OCI-LY1 (cell line): ENCODE data around the gene MPST.
A peak's percentile ranks its signal among the peaks of the same experiment; 100 is the strongest.

Source experiments
- H2AFZ ChIP-seq: fragments of 200-600 bp; sonication (generic), shearing (Covaris generic); 2 replicates; pipeline ENCODE4 v1.6.0; 2014; ENCODE audit warnings: antibody characterized with exemption, mild to moderate bottlenecking, low read length
- H3F3A ChIP-seq: fragments of 200-600 bp; sonication (generic), shearing (Covaris generic); 2 replicates; pipeline ENCODE4 v1.6.0; 2014; ENCODE audit warnings: mild to moderate bottlenecking, antibody characterized with exemption, low read length, moderate library complexity; ENCODE audit not compliant: insufficient read depth
- H3K27ac ChIP-seq: fragments of 200-600 bp; sonication (generic); 2 replicates; pipeline ENCODE4 v1.5.1; 2014; ENCODE audit warnings: low read length, mixed run types, mild to moderate bottlenecking, low read depth; ENCODE audit not compliant: poor library complexity, severe bottlenecking
- H3K27me3 ChIP-seq: fragments of 200-600 bp; sonication (generic); 2 replicates; pipeline ENCODE4 v1.6.0; 2014; ENCODE audit warnings: antibody characterized with exemption, mild to moderate bottlenecking, low read length, moderate library complexity; ENCODE audit not compliant: insufficient read depth
- H3K36me3 ChIP-seq: fragments of 200-600 bp; sonication (generic); 2 replicates; pipeline ENCODE4 v1.6.1; 2014; ENCODE audit warnings: mild to moderate bottlenecking, antibody characterized with exemption, low read length, moderate library complexity, mixed read lengths; ENCODE audit not compliant: insufficient read depth
- H3K4me1 ChIP-seq: fragments of 200-600 bp; sonication (generic); 2 replicates; pipeline ENCODE4 v1.5.1; 2014; ENCODE audit warnings: mild to moderate bottlenecking, low read length, moderate library complexity; ENCODE audit not compliant: insufficient read depth, severe bottlenecking
- H3K4me2 ChIP-seq: fragments of 200-600 bp; sonication (generic), shearing (Covaris generic); 2 replicates; pipeline ENCODE4 v1.6.1; 2014; ENCODE audit warnings: low read length
- H3K4me3 ChIP-seq: fragments of 200-600 bp; sonication (generic); 2 replicates; pipeline ENCODE4 v1.5.1; 2014; ENCODE audit warnings: low read length, low read depth, mild to moderate bottlenecking, mixed read lengths; ENCODE audit not compliant: poor library complexity, severe bottlenecking
- H3K79me2 ChIP-seq: fragments of 200-600 bp; shearing (Covaris generic); 2 replicates; pipeline ENCODE4 v1.6.1; 2016; ENCODE audit warnings: mixed run types, low read length, mixed read lengths; ENCODE audit not compliant: insufficient read depth
- H3K9ac ChIP-seq: fragments of 200-600 bp; sonication (generic), shearing (Covaris generic); 2 replicates; pipeline ENCODE4 v1.6.1; 2014; ENCODE audit warnings: mild to moderate bottlenecking, low read length, mixed read lengths
- H3K9me2 ChIP-seq: fragments of 200-600 bp; sonication (generic), shearing (Covaris generic); 2 replicates; pipeline ENCODE4 v1.6.1; 2014; ENCODE audit warnings: low read depth, mild to moderate bottlenecking, low read length, mixed read lengths
- H3K9me3 ChIP-seq: fragments of 200-600 bp; shearing (Covaris generic); 2 replicates; pipeline ENCODE4 v1.6.1; 2014; ENCODE audit warnings: low read length, mixed read lengths
- H4K20me1 ChIP-seq: fragments of 200-600 bp; sonication (generic), shearing (Covaris generic); 2 replicates; pipeline ENCODE4 v1.6.0; 2016; ENCODE audit warnings: mild to moderate bottlenecking, low read length; ENCODE audit not compliant: insufficient read depth
- EZH2 ChIP-seq: fragments of 200-600 bp; sonication (generic), shearing (Covaris generic); IDR thresholded peaks from 2 replicates; pipeline ENCODE4 v1.8.0; 2017; ENCODE audit warnings: borderline replicate concordance, mixed run types, mild to moderate bottlenecking, antibody characterized with exemption, low read length, moderate library complexity, mixed read lengths
- TF ChIP-seq, protein P1 (sequence below): fragments of 200-600 bp; sonication (generic), shearing (Covaris generic); IDR thresholded peaks from 2 replicates; pipeline ENCODE4 v1.5.1; 2017; ENCODE audit warnings: mild to moderate bottlenecking, antibody characterized with exemption, low read length, moderate library complexity, mixed read lengths

MPST gene

DNA sequence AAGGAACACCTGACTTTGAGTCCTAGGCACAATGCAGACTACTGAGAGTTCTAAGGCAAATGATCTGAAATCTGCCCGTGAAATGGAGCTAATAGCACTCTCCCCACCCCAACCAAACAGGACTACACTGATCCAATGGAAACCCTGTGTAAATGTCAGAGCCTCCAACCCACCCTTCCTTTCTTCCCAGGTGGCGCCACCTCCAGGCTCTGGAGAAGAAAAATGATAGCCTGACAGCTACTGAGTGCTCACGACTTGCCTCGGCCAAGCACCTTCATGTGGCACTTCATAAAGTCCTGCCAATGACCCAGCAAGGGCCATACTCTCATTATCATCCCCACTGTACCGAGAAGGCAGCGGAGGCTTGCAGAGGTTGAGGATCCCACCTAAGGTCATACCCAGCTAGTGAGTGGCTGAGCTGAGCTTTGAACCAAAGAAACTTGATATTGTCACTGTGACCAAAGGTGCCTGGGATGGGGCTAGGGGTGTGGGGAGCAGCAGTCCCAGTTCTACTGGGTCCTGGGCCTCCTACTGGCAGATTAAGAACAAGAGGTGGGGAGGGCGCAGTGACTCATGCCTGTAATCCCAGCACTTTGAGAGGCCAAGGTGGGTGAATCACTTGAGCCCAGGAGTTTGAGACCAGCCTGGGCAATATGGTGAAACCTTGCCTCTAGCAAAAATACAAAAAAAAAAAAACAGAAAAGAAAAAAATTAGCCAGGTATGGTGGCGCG, 20.8 kb upstream of the MPST start:
- Histone ChIP-seq H3K27ac (no peak overlapping the region), H3K9me2 (no peaks in the 10 kb centered on the region), H3K79me2 (no peaks in the 10 kb centered on the region), H2AFZ (no peak overlapping the region), H3K4me3 (no peak overlapping the region), H3K27me3 (0 out of 2 replicates have a peak, but pooled peaks cover 3% of the 10 kb centered on the region), H3F3A (no peaks in the 10 kb centered on the region), H3K4me2 (no peak overlapping the region), H3K36me3 (no peaks in the 10 kb centered on the region; the same call in 1 of the 2 replicates), H3K4me1 (no peaks in the 10 kb centered on the region), H3K9ac (no peak overlapping the region), H3K9me3 (no peaks in the 10 kb centered on the region), H4K20me1 (no peaks in the 10 kb centered on the region)
- no peak for TF ChIP-seq EZH2
- TF ChIP-seq, protein P1, sequence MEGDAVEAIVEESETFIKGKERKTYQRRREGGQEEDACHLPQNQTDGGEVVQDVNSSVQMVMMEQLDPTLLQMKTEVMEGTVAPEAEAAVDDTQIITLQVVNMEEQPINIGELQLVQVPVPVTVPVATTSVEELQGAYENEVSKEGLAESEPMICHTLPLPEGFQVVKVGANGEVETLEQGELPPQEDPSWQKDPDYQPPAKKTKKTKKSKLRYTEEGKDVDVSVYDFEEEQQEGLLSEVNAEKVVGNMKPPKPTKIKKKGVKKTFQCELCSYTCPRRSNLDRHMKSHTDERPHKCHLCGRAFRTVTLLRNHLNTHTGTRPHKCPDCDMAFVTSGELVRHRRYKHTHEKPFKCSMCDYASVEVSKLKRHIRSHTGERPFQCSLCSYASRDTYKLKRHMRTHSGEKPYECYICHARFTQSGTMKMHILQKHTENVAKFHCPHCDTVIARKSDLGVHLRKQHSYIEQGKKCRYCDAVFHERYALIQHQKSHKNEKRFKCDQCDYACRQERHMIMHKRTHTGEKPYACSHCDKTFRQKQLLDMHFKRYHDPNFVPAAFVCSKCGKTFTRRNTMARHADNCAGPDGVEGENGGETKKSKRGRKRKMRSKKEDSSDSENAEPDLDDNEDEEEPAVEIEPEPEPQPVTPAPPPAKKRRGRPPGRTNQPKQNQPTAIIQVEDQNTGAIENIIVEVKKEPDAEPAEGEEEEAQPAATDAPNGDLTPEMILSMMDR, result 0 out of 2 replicates have a peak, but pooled peaks have one; percentile 7

DNA sequence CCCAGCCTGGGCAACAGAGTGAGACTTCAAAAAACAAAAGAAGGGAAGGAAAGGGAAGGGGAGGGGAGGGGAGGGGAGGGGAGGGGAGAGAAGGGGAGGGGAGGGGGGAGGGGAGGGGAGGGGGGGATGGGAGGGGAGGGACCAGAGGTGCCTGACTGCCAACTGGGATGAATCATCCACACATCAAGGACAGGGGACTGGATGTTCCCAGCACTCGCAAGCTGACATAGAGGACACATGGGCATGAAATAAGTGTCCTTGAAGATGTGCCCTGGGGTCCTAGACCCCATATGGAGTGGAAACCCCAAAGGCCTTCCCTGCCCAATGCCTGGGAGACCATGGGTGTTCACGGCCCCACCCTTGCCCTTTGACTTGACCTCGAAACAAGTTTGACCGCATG, 20.1 kb upstream of the MPST start:
- TF ChIP-seq EZH2, result no peak
- TF ChIP-seq, protein P1, result no peak
- H2AFZ ChIP-seq, result no peak overlapping the region
- H4K20me1 ChIP-seq, result no peaks in the 10 kb centered on the region
- no peaks in the 10 kb centered on the region for H3K79me2 ChIP-seq
- no peak overlapping the region for H3K27ac ChIP-seq
- H3K36me3 ChIP-seq, result no peaks in the 10 kb centered on the region; the same call in 1 of the 2 replicates
- no peak overlapping the region for H3K4me3 ChIP-seq
- H3K4me2 ChIP-seq, result no peak overlapping the region
- no peaks in the 10 kb centered on the region for H3K9me2 ChIP-seq
- H3K27me3 ChIP-seq, result 0 out of 2 replicates have a peak, but pooled peaks cover 3% of the 10 kb centered on the region
- H3K4me1 ChIP-seq, result no peaks in the 10 kb centered on the region
- no peak overlapping the region for H3K9ac ChIP-seq
- no peaks in the 10 kb centered on the region for H3K9me3 ChIP-seq
- H3F3A ChIP-seq, result no peaks in the 10 kb centered on the region

DNA sequence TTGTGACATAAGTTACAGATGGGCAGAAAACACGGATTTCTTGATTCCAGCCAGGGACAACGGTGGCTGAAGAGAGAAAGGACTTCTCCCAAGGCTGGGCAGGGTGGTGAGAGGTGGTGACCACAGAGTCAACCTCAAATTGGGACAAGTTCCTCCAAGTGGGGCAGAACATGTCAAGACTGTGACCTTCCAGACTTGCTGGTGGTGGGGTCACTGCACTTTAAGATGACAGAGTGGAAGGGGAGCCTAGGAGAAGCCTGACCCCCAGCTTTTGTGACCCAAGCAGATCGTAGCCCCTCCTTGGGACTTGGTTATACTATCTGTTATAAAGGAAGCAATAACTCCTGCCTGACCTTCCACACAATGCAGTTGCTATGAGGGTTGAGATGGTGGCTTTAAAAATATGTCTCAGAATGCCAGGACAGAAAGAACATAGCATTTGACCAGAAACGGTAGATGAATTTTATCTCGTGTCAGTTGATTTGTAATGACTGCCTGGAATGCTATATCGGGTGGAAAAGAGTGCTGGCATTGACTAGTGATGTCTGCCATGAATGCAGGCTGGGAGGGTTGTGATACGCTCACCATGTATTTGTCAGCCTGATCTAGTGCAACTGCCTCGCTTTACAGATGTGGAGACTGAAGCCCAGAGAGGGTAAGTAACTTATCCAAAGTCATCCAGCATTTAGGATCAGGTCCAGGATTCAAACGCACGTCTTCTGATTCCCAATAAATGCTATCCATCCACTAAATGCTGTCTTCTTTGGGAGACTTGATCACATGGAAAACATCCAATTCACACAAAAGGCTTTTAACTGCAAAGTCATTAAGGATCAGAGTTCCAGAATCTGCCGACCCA, 18.6 kb upstream of the MPST start:
- Histone ChIP-seq H3K9me2 (no peaks in the 10 kb centered on the region), H3F3A (no peaks in the 10 kb centered on the region)
- TF ChIP-seq, protein P1, result no peak
- no peak for TF ChIP-seq EZH2

More for the DNA sequence above, 18.6 kb upstream of the MPST start:
- no peak overlapping the region for H3K27ac ChIP-seq
- no peaks in the 10 kb centered on the region for H3K36me3 ChIP-seq
- H3K9ac ChIP-seq, result no peak overlapping the region
- no peaks in the 10 kb centered on the region for H3K4me1 ChIP-seq
- H4K20me1 ChIP-seq, result no peaks in the 10 kb centered on the region
- no peak overlapping the region for H2AFZ ChIP-seq
- H3K4me2 ChIP-seq, result no peak overlapping the region
- no peak overlapping the region for H3K4me3 ChIP-seq
- H3K9me3 ChIP-seq, result no peaks in the 10 kb centered on the region
- no peaks in the 10 kb centered on the region for H3K79me2 ChIP-seq
- H3K27me3 ChIP-seq, result peaks cover 3% of the 10 kb centered on the region; the same call in 1 of the 2 replicates
